Measurements from ENCODE around the gene DBF4B.

The DBF4B gene

DNA sequence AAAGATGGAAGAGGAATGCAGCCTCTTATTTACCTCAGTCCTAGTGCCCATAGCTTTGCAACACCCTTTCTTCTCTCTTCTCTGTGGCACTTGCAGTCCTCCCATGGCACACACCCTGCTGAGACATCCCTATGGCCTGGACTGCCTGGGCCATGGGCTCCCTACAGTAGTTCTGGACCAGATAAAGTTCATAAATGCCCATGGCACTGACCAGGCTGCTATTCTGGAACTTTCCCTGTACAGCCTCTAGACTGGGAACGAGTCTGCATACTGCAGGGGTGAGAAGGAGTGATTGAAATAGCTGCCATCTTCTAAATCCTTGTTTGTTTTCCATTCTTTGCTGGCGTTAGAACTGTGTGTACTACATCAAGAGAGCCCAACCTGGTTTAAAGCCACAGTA lies 25.8 kb downstream of the DBF4B start:
- TF ChIP-seq, protein P1, sequence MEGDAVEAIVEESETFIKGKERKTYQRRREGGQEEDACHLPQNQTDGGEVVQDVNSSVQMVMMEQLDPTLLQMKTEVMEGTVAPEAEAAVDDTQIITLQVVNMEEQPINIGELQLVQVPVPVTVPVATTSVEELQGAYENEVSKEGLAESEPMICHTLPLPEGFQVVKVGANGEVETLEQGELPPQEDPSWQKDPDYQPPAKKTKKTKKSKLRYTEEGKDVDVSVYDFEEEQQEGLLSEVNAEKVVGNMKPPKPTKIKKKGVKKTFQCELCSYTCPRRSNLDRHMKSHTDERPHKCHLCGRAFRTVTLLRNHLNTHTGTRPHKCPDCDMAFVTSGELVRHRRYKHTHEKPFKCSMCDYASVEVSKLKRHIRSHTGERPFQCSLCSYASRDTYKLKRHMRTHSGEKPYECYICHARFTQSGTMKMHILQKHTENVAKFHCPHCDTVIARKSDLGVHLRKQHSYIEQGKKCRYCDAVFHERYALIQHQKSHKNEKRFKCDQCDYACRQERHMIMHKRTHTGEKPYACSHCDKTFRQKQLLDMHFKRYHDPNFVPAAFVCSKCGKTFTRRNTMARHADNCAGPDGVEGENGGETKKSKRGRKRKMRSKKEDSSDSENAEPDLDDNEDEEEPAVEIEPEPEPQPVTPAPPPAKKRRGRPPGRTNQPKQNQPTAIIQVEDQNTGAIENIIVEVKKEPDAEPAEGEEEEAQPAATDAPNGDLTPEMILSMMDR (IDR thresholded peaks at IDR 0.05; ENCODE audit: borderline replicate concordance, extremely low read depth, low read length, poor library complexity, severe bottlenecking): no peak
- TF ChIP-seq EZH2 (IDR thresholded peaks at IDR 0.05; ENCODE audit: borderline replicate concordance, low read depth, low read length, severe bottlenecking): no peak
- Histone ChIP-seq H3K27me3 (ENCODE audit: insufficient read depth, low read length, poor library complexity) (no peaks in the 10 kb centered on the region), H3K27ac (ENCODE audit: low read length) (no peak overlapping the region), H3K4me3 (ENCODE audit: low read depth in 1 of 2, low read length in 2 of 2) (no peak overlapping the region), H3K79me2 (ENCODE audit: insufficient read depth, low read length) (no peaks in the 10 kb centered on the region), H3K4me1 (ENCODE audit: insufficient read depth, low read length) (no peaks in the 10 kb centered on the region), H2AFZ (ENCODE audit: low read depth, low read length) (no peak overlapping the region), H3K36me3 (ENCODE audit: insufficient read depth, low read length) (peaks cover 63% of the 10 kb centered on the region), H3K9ac (ENCODE audit: low read depth, low read length) (no peak overlapping the region), H3K4me2 (ENCODE audit: insufficient read depth, low read length) (no peak overlapping the region), H4K20me1 (ENCODE audit: insufficient read depth, low read length) (no peaks in the 10 kb centered on the region), H3K9me3 (ENCODE audit: insufficient read depth, low read length, severe bottlenecking) (no peaks in the 10 kb centered on the region)
- ATAC-seq (ENCODE audit: insufficient read depth, low read depth) (no peak), DNase-seq (no peak)

GRCh38 chr17:44736551-44737240 lies 28.2 kb downstream of the DBF4B start:
- Histone ChIP-seq H4K20me1 (ENCODE audit: insufficient read depth, low read length) (no peaks in the 10 kb centered on the region), H3K4me3 (ENCODE audit: low read depth in 1 of 2, low read length in 2 of 2) (no peak overlapping the region), H3K9me3 (ENCODE audit: insufficient read depth, low read length, severe bottlenecking) (no peaks in the 10 kb centered on the region), H3K27me3 (ENCODE audit: insufficient read depth, low read length, poor library complexity) (no peaks in the 10 kb centered on the region), H3K79me2 (ENCODE audit: insufficient read depth, low read length) (no peaks in the 10 kb centered on the region), H3K4me1 (ENCODE audit: insufficient read depth, low read length) (no peaks in the 10 kb centered on the region), H3K4me2 (ENCODE audit: insufficient read depth, low read length) (no peak overlapping the region), H3K9ac (ENCODE audit: low read depth, low read length) (no peak overlapping the region), H3K36me3 (ENCODE audit: insufficient read depth, low read length) (peaks cover 51% of the 10 kb centered on the region), H2AFZ (ENCODE audit: low read depth, low read length) (no peak overlapping the region), H3K27ac (ENCODE audit: low read length) (no peak overlapping the region)
- DNase-seq (no peak), ATAC-seq (ENCODE audit: insufficient read depth, low read depth) (no peak)
- TF ChIP-seq, protein P1 (IDR thresholded peaks at IDR 0.05; ENCODE audit: borderline replicate concordance, extremely low read depth, low read length, poor library complexity, severe bottlenecking): no peak
- TF ChIP-seq EZH2 (IDR thresholded peaks at IDR 0.05; ENCODE audit: borderline replicate concordance, low read depth, low read length, severe bottlenecking): no peak

DNA sequence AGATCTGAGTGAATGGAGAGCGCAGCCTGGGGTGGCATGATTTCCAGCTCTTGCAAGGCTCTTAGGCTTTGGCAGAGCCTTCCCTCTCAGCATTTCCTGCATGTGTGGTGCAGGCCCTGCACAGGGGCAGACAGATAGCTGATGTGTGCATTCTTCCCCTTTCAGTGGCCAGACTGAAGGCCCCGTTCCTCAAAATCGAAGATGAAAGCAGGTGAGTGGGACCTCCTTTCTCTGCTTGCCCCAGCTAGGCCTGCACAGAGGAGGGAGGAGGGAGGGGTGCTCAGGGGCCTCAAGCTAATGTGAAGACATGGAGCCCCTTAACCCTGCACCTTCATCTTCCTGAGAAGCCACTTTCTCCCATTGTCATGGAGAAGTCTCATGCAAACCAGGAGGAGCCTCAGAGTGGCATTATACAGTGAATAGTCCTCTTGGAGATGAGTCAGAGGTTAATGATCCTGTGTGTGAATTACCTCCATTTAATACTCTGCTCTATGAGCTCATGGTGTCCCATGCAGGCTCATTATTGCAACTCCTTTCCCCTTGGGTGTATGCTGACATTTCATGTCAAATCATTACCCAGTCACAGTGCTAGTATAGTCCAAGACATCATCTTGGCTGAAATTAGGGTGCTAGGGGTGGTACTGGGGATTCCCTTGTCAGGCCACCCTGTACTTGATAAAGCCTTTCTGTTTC lies 29.9 kb downstream of the DBF4B start:
- ATAC-seq (ENCODE audit: insufficient read depth, low read depth) (no peak), DNase-seq (no peak)
- H3K9ac ChIP-seq (ENCODE audit: low read depth, low read length): no peak overlapping the region
- no peak overlapping the region for H2AFZ ChIP-seq (ENCODE audit: low read depth, low read length)
- H4K20me1 ChIP-seq (ENCODE audit: insufficient read depth, low read length): no peaks in the 10 kb centered on the region
- TF ChIP-seq EZH2 (IDR thresholded peaks at IDR 0.05; ENCODE audit: borderline replicate concordance, low read depth, low read length, severe bottlenecking): no peak
- TF ChIP-seq, protein P1 (IDR thresholded peaks at IDR 0.05; ENCODE audit: borderline replicate concordance, extremely low read depth, low read length, poor library complexity, severe bottlenecking): no peak
- H3K36me3 ChIP-seq (ENCODE audit: insufficient read depth, low read length): peaks cover 48% of the 10 kb centered on the region
- H3K9me3 ChIP-seq (ENCODE audit: insufficient read depth, low read length, severe bottlenecking): no peaks in the 10 kb centered on the region
- no peaks in the 10 kb centered on the region for H3K4me1 ChIP-seq (ENCODE audit: insufficient read depth, low read length)
- no peak overlapping the region for H3K27ac ChIP-seq (ENCODE audit: low read length)
- no peak overlapping the region for H3K4me2 ChIP-seq (ENCODE audit: insufficient read depth, low read length)
- no peaks in the 10 kb centered on the region for H3K79me2 ChIP-seq (ENCODE audit: insufficient read depth, low read length)
- H3K4me3 ChIP-seq (ENCODE audit: low read depth in 1 of 2, low read length in 2 of 2): no peak overlapping the region
- no peaks in the 10 kb centered on the region for H3K27me3 ChIP-seq (ENCODE audit: insufficient read depth, low read length, poor library complexity)

All from DND-41 (cell line).